GM12891 (cell line): ENCODE results near the gene RNF11.

ENCODE experiments used
- PAX5 ChIP-seq: IDR thresholded peaks from 2 replicates; pipeline ENCODE4 v1.6.1; 2011; ENCODE audit warnings: low read length, moderate library complexity, mild to moderate bottlenecking; ENCODE audit not compliant: insufficient read depth, severe bottlenecking
- POLR2A ChIP-seq: IDR thresholded peaks from 2 replicates; pipeline ENCODE4 v1.6.1; 2011; ENCODE audit warnings: low read depth, low read length, control low read depth
- POLR2AphosphoS5 ChIP-seq: IDR thresholded peaks from 2 replicates; pipeline ENCODE4 v1.6.1; 2011; ENCODE audit warnings: low read depth, low read length, control low read depth
- POU2F2 ChIP-seq: IDR thresholded peaks from 2 replicates; pipeline ENCODE4 v1.6.1; 2011; ENCODE audit warnings: low read depth, mild to moderate bottlenecking, control low read depth, low read length, moderate library complexity
- SPI1 ChIP-seq: IDR thresholded peaks from 2 replicates; pipeline ENCODE4 v1.6.1; 2011; ENCODE audit warnings: low read depth, low read length, control low read depth
- TAF1 ChIP-seq: IDR thresholded peaks from 2 replicates; pipeline ENCODE4 v1.6.1; 2011; ENCODE audit warnings: low read depth, low read length, control low read depth

GRCh38 chr1:51224255-51224654 is 11.8 kb upstream of the RNF11 start:
- TF ChIP-seq POLR2A (no peak), POLR2AphosphoS5 (no peak), POU2F2 (no peak), SPI1 (no peak), TAF1 (no peak), PAX5 (no peak)
